Effector CD8-positive, alpha-beta T cell (primary cell): Measurements from ENCODE around the gene GMEB2.
"Not testable (repeated sequence)": the region's sequence is repeated elsewhere in the genome, so short reads cannot be mapped to it uniquely, and the experiment has no call there.

Source experiments
- DNase-seq: peaks from one replicate; lab custom pipeline; 2025; lab: John Stamatoyannopoulos, UW

Gene GMEB2

GRCh38 chr20:63613863-63614594 lies 12.9 kb downstream of the GMEB2 start:
- DNase-seq = not testable (repeated sequence)

- no peak for DNase-seq
Measured at GRCh38 chr20:63612276-63612931, 14.5 kb downstream of the GMEB2 start.

GRCh38 chr20:63611646-63612045 lies 15.3 kb downstream of the GMEB2 start:
- no peak for DNase-seq

GRCh38 chr20:63610581-63611435 lies 16.1 kb downstream of the GMEB2 start:
- no peak for DNase-seq

GRCh38 chr20:63606686-63607085 lies 20.2 kb downstream of the GMEB2 start:
- DNase-seq = no peak

GRCh38 chr20:63602321-63602720 lies 24.6 kb downstream of the GMEB2 start:
- no peak for DNase-seq

GRCh38 chr20:63601679-63602078 lies 25.2 kb downstream of the GMEB2 start:
- peak; percentile 10 for DNase-seq

GRCh38 chr20:63599396-63600050 lies 27.4 kb downstream of the GMEB2 start:
- no peak for DNase-seq

GRCh38 chr20:63598479-63599395 lies 28.2 kb downstream of the GMEB2 start:
- DNase-seq = no peak

GRCh38 chr20:63597651-63598478 lies 29.0 kb downstream of the GMEB2 start:
- DNase-seq = no peak

GRCh38 chr20:63596423-63596822 lies 30.5 kb downstream of the GMEB2 start:
- DNase-seq = no peak

- no peak for DNase-seq
Measured at GRCh38 chr20:63595416-63596127, 31.3 kb downstream of the GMEB2 start.

- no peak for DNase-seq
Measured at GRCh38 chr20:63594043-63594561, 32.8 kb downstream of the GMEB2 start.

- DNase-seq = no peak
Measured at GRCh38 chr20:63592661-63593060, 34.2 kb downstream of the GMEB2 start.

- no peak for DNase-seq
Measured at GRCh38 chr20:63591786-63592355, 35.0 kb downstream of the GMEB2 start.

- no peak for DNase-seq
Measured at GRCh38 chr20:63591147-63591533, 35.8 kb downstream of the GMEB2 start.

GRCh38 chr20:63590218-63591146 lies 36.4 kb downstream of the GMEB2 start:
- no peak for DNase-seq
